ENCODE data around the gene RGL1.

Gene RGL1

GRCh38 chr1:183966487-183966886, 161.6 kb downstream of the RGL1 start:
- no peak for DNase-seq

- no peak for DNase-seq
Measured at GRCh38 chr1:183967914-183968313, 163.0 kb downstream of the RGL1 start.

- DNase-seq, result no peak
Measured at GRCh38 chr1:183968386-183968785, 163.5 kb downstream of the RGL1 start.

GRCh38 chr1:183970516-183971300, 165.8 kb downstream of the RGL1 start:
- peak; percentile 22 for DNase-seq

- DNase-seq, result no peak
Measured at GRCh38 chr1:183975651-183976050, 170.7 kb downstream of the RGL1 start.

GRCh38 chr1:183977717-183978116, 172.8 kb downstream of the RGL1 start:
- DNase-seq, result no peak

Measured in NCI-H226 (cell line).